GM10248 (cell line): ENCODE results near the gene OR4F6.

Experiments used
- CTCF ChIA-PET: fragments of 300-600 bp; sonication (Branson Sonifier 250); formaldehyde crosslinking; extraction: SDS; loops from one replicate; lab custom pipeline; 2021; ENCODE audit warnings: antibody characterized with exemption; lab: Yijun Ruan, JAX
- POLR2A ChIA-PET: fragments of 350-650 bp; sonication (Branson Sonifier 250); formaldehyde crosslinking; extraction: SDS; loops from one replicate; lab custom pipeline; 2020; ENCODE audit warnings: antibody characterized with exemption; lab: Yijun Ruan, JAX
- DNase-seq: peaks from one replicate; pipeline ENCODE4 v3.0.0; 2012; ENCODE audit errors: extremely low spot score
- TF ChIP-seq, protein P1 (sequence below): IDR thresholded peaks from 2 replicates; pipeline ENCODE4 v1.5.1; 2012; ENCODE audit warnings: mild to moderate bottlenecking, low read depth; ENCODE audit errors: extremely low read depth, missing control alignments, control extremely low read depth

Gene OR4F6

DNA sequence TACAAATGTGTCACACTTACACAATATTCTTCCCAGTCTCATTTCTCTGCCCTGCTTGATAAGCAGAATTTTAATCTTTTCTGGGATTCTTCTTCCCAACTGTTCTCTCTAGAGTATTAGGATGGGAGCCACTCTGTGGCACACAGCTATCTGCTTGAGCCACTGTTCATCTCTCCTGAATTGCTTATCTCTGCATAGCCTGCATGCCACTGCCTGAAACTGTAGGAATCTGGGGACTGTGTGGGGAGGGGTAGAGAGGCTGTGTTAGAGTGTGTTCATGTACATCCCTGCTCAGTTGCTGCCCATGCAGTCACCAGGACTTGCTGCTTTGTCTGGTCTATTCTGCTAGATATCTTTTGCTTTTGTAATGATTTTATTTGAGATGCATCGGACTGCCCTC is 2.3 kb upstream of the OR4F6 start:
- ChIA-PET CTCF (no interaction called here), POLR2A (no interaction called here)
- TF ChIP-seq, protein P1, sequence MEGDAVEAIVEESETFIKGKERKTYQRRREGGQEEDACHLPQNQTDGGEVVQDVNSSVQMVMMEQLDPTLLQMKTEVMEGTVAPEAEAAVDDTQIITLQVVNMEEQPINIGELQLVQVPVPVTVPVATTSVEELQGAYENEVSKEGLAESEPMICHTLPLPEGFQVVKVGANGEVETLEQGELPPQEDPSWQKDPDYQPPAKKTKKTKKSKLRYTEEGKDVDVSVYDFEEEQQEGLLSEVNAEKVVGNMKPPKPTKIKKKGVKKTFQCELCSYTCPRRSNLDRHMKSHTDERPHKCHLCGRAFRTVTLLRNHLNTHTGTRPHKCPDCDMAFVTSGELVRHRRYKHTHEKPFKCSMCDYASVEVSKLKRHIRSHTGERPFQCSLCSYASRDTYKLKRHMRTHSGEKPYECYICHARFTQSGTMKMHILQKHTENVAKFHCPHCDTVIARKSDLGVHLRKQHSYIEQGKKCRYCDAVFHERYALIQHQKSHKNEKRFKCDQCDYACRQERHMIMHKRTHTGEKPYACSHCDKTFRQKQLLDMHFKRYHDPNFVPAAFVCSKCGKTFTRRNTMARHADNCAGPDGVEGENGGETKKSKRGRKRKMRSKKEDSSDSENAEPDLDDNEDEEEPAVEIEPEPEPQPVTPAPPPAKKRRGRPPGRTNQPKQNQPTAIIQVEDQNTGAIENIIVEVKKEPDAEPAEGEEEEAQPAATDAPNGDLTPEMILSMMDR = no peak
- no peak for DNase-seq

DNA sequence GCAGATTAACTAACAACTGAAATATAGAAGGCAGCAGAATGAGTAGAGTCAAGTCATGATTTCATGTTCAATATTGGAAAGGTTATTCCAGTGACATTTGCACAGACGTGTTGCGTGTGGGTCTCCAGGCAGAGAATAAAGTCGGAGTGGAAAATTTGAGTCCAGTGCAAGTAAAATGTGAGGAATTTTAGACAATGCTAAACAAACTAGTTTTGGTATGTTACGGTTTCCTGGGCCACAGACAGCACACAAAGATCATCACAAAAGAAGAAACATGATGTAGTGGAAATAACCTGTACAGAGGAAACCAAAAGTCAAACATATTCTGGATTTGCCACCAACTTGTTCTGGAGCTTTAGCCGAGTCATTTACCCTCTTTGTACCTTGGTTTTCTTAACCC is 367 bp downstream of the OR4F6 start:
- CTCF ChIA-PET = interaction anchor here (0.7 to 2.0 kb wide), 2 partner anchors 9 to 10 kb away, joined by 3 to 9 read pairs; no protein-coding TSS in a partner anchor
- POLR2A ChIA-PET = no interaction called here
- DNase-seq = no peak
- TF ChIP-seq, protein P1 = no peak

DNA sequence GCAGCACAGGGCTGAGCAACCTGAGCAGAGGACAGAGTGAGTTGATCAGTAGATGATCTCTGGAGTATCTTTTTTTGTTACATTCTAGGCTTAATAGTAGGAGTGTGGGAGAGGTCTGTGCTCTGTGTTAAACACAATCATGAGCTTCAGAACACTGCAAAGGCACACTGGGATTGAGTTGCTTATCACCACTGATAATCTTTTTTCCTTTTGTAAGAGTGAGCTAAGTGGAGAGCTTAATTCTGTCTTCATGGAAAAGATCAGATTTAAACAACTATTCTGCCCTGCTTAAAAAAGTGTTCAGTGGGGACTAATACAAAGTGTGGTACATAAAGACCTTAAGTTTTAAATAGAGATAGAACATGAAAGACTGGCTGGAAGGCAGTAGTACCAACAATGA is 1.1 kb downstream of the OR4F6 start:
- ChIA-PET CTCF (interaction anchor here (0.7 to 2.0 kb wide), 2 partner anchors 9 to 10 kb away, joined by 3 to 9 read pairs; no protein-coding TSS in a partner anchor), POLR2A (no interaction called here)
- TF ChIP-seq, protein P1 = no peak

DNA sequence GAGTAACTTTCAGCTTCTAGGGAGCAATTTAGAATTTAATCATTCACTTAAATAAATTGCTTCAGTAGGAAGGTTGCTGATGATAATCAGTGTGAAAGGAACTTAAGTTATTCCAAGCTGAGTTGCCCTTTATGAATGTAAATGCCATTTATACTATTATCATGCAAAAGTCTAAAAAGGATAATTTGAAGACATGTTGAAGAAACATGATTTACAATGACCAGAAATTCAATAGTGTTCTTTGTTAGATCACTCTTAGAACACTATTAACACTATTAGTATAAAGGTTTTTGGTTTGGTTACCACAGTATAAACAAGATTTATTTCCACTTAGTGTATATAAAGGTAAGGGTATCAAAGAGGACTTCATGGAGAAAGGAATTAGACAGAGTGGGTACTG is 1.6 kb downstream of the OR4F6 start:
- TF ChIP-seq, protein P1 = no peak
- DNase-seq = no peak
- POLR2A ChIA-PET = no interaction called here
- CTCF ChIA-PET = interaction anchor here (2.0 kb wide), 1 partner anchor 9 kb away, joined by 9 read pairs; no protein-coding TSS in a partner anchor

More for the DNA sequence above, 1.1 kb downstream of the OR4F6 start:
- DNase-seq = no peak

DNA sequence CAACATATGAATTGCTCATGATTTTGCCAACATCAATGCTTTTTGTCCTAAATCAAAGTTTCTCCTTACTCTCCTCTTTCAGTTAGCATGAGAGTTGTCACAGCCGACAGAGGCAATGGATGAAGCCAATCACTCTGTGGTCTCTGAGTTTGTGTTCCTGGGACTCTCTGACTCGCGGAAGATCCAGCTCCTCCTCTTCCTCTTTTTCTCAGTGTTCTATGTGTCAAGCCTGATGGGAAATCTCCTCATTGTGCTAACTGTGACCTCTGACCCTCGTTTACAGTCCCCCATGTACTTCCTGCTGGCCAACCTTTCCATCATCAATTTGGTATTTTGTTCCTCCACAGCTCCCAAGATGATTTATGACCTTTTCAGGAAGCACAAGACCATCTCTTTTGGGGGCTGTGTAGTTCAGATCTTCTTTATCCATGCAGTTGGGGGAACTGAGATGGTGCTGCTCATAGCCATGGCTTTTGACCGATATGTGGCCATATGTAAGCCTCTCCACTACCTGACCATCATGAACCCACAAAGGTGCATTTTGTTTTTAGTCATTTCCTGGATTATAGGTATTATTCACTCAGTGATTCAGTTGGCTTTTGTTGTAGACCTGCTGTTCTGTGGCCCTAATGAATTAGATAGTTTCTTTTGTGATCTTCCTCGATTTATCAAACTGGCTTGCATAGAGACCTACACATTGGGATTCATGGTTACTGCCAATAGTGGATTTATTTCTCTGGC is 2.5 kb downstream of the OR4F6 start:
- CTCF ChIA-PET = no interaction called here
- no peak for DNase-seq
- TF ChIP-seq, protein P1 = no peak
- POLR2A ChIA-PET = no interaction called here

DNA sequence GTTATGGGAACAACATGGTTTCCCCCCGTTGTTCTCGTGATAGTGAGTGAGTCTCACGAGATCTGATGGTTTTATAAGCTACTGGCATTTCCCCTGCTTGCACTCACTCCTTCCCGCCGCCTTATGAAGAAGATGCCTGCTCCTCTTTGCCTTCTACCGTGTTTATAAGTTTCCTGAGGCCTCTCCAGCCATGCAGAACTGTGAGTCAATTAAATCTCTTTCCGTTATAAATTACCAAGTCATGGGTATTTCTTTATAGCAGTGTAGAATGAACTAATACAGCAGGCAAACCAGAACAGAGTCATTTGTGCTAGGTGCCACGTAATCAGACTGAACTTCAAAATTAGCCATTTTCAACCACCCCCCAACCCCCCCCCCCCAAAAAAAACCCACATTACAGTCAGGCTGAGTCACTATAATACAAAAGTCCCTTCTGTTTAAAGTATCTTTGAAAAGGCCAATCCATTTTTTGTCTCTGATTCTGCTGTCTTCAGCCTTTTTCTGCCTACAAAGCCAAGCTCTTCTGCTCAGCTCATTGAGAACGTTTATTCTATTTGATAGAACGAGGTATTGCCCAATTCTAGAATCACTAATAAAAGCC is 4.1 kb downstream of the OR4F6 start:
- POLR2A ChIA-PET = no interaction called here
- TF ChIP-seq, protein P1 = no peak
- CTCF ChIA-PET = interaction anchor here (2.5 kb wide), 1 partner anchor 10 kb away, joined by 9 read pairs; no protein-coding TSS in a partner anchor
- no peak for DNase-seq
